HL-60/S4 treated with retinoic acid at 250 ng/mL for 4 days and 3 days (cell line): Measurements from ENCODE around the gene IGSF23.
"Not testable (repeated sequence)": the region's sequence is repeated elsewhere in the genome, so short reads cannot be mapped to it uniquely, and the experiment has no call there.

ENCODE experiments used
- in situ Hi-C: fragments of 300-500 bp; cut with MboI; formaldehyde crosslinking; loops from 2 replicates; pipeline ENCODE4 v1.7.0; 2022; ENCODE audit warnings: low sequenced_read_pairs

Gene IGSF23

DNA sequence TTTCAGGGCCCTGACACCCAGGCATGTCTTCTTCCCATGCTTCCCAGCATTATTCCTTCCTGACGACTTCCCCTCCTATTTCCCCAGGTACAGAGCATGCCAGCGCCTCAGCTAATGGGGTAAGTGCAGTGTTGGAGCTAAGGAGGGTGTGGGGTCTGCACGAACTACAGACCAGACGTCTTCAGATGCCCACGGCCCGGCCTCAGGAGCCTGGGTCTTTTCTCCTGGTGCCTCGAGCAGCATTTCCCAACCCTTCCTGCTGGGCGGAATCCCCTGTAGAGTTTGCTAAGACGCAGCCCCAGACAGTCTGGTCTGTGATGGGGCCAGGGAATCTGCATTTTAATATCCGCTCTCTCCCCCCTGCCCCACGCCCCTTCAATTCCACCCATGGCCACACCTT, 47.8 kb downstream of the IGSF23 start:
- in situ Hi-C loops, result no loop called here

DNA sequence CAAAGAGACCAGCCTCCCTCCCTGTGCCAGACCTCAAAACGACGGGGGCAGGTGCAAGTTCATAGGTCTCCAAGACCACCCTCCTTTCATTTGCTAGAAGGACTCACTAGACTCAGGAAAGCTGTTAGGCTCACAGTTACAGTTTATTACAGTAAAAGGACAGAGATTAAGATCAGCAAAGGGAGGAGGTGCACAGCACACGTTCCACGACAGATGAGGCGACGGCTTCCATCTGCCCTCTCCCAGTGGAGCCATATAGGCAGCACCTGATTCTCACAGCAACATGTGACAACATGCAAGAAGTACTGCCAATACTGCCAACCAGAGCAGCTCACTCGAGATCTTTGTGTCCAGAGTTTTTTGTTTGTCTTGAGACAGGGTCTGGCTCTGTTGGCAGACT, 48.5 kb downstream of the IGSF23 start:
- in situ Hi-C loops, result no loop called here

DNA sequence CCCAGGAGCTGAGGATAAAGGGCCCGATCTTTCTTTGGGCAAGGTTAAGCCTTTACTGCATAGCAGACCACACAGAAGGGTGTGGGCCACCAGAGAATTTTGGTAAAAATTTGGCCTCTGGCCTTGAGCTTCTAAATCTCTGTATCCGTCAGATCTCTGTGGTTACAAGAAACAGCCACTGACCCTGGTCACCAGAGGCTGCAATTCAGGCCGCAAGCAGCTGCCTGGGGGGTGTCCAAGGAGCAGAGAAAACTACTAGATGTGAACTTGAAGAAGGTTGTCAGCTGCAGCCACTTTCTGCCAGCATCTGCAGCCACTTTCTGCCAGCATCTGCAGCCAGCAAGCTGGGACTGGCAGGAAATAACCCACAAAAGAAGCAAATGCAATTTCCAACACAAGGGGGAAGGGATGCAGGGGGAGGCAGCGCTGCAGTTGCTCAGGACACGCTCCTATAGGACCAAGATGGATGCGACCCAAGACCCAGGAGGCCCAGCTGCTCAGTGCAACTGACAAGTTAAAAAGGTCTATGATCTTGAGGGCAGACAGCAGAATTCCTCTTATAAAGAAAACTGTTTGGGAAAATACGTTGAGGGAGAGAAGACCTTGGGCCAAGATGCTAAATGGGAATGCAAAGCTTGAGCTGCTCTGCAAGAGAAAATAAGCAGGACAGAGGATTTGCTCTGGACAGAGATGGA, 49.5 kb downstream of the IGSF23 start:
- in situ Hi-C loops, result no loop called here

DNA sequence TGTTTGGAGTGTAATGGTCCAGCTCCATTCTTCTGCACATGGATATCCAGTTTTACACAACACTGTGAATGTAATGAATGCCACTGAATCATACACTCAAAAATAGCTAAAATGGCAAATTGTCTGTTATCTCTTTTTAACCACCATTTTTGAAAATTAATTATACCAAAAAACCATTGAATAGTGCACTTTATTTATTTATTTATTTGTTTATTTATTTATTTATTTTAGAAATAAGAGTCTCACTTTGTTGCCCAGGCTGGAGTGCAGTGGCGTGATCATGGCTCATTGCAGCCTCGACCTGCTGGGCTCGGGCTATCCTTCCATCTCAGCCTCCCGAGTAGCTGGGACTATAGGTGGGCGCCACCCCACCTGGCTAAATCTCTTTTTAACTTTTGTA, 50.6 kb downstream of the IGSF23 start:
- in situ Hi-C loops, result no loop called here

DNA sequence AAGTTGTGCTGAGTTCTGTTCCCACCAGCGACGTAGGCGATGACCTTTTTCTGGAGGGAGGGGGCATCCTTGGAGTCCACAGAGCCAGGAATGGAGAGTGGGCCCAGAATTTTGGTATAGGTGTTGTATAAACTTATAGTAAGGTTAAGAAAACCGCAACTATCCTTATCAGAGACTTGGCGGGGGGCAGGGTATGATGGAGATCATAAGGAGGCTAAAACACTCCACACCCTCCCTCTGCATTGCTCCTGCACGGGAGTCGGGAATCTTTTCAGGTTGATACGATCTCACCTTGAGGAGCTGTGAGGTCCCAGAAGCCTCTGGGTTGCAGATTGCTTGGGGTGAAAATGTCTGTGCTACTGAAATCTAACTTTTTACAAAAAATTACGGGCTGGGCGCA, 51.6 kb downstream of the IGSF23 start:
- in situ Hi-C loops, result no loop called here

DNA sequence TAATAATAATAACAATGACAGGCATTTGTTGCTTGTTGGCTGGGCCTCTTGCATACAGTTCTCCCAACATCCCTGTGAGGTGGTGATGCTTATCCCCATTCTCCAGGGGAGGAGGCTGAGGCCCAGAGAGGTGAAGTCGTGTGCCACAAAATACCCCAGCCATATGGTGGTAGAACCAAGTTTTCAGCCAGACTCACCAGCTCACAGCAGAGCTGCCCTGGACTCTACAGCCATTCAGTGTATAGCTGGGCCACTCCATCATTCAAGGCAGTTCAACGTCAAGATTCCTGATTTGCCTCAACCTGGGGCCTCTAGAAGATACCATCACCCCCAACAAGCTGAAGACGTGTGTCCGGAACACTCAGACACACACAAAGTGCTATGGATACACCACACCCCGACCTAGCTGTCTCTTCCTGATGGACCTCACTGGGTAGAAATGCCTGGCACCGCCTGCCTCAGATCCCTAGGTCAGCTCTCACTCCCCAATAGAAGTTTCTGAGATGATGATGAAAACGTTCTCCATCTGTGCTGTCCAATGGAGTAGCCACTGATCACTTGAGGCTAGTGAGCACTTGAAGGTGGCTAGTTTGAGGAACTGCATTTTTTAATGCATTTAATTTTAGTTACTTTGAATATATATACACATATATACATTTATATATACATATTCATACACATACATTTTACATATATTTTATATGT, 53.6 kb downstream of the IGSF23 start:
- in situ Hi-C loops, result no loop called here

DNA sequence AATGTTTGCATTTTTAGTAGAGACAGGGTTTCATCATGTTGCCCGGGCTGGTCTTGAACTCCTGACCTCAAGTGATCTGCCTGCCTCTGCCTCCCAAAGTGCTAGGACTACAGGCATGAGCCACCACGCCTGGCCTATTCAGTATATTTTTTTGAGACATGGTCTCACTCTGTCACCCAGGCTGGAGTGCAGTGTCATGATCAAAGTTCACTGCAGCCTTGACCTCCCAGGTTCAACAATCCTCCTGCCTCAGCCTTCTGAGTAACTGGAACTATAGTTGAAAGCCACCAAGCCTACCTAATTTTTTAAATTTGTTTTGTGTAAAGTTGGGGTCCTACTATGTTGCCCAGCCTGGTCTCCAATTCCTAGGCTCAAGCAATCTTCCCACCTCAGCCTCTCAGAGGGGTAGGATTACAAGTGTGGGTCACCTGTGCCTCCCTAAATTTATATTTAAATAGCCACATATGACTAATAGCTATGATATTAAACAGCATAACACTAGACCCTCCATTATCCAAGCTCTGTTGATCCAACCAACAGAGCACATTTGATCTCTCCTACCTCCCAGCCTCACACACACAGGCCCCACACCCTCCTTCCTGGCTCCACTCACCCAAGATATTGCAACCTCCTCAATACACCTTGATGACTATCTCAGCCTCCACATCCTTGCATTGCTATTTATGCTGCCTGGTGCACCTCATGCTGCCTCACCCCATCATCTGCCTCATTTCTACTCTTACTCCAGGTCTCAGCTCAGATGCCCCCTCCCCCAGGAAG, 55.8 kb downstream of the IGSF23 start:
- in situ Hi-C loops, result no loop called here

DNA sequence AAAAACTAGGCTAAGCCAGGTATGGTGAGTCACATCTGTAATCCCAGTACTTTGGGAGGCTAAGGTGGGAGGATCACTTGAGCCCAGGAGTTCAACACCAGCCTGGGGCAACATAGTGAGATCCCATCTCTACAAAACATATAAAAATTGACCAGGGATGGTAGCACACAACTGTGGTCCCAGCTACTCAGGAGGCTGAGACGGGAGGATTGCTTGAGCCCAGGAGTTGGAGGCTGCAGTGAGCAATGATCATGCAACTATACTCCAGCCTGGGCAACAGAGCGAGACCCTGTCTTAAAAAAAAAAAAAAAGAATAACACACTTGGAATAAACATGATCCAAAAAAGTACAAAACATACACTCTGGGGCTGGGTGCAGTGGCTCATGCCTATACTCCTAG, 56.7 kb downstream of the IGSF23 start:
- in situ Hi-C loops, result not testable (repeated sequence)

DNA sequence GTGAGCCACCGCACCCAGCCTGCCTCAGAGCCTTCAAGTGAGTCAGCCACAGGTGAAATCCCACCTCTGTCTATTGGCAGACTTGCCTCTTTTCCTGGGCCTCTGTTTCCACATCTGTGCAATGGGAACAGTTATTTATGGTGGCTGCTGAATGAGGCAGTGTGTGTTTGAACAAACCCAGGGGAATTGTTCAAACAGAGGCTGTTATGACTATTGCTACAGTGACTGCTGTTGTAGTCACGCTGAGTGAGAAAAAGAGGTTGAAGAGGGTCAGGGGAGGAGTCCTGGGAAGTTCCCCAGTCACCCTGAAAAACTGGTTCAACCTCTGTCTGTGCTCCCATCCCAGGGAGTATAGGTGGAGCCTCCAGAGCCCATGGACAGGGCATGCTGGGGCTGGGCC, 58.0 kb downstream of the IGSF23 start, which contains the start of gene CEACAM19:
Gene CEACAM19, plus strand, starts transcription at position 83 of the 400 bp plus-strand sequence. CDS start 450 bp downstream, outside the sequence.
- in situ Hi-C loops, result no loop called here

DNA sequence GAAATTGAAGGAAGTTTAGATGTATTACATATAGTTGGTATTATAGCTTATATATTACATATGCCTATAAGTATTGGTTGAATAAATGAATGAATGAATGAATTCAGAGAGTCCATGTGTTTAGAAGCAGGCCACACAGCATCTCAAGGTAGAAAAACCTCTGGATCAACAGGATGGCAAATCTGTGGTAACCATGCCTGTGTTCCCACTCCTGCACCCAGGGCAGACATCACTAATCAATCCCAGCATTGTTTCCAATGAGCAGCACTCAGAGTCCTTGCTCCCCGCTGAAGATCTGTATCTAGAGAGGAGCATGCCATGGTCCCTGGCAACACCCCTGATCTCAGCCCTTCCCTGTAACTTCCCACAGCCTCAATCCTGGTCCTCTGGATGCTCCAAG, 58.9 kb downstream of the IGSF23 start:
- in situ Hi-C loops, result no loop called here

DNA sequence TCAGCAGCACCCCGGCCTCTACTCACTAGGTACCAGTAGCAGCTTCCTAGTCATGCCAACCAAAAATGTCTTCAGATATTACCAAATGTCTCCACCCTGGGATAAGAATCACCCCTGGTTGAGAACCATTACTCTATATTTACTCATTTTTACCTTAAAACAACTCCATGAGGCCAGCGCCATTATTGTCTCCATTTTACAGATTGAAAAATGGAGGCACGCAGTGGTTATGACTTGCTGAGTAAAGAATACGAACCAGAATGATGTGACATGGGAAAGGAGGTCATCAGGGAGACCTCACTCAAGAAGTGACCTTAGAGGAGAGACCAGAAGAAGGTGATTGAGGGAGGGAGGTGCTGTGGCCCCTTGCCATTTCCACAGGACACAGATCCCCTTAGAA, 60.1 kb downstream of the IGSF23 start:
- in situ Hi-C loops, result no loop called here

DNA sequence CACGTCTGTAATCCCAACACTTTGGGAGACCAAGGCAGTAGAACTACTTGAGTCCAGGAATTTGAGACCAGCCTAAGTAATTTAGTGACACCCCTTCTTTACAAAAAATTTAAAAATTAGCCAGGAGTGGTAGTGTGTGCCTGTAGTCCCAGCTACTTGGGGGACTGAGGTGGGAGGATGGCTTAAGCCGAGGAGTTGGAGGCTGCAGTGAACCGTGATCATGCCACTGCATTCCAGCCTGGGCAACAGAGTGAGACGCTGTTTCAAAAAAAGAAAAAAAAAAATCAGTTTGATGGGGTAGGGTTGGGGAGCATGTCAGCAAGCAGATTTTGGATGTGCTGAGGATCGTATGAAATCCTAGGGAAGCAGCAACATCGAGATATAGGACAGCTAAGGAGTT, 62.2 kb downstream of the IGSF23 start:
- in situ Hi-C loops, result no loop called here

DNA sequence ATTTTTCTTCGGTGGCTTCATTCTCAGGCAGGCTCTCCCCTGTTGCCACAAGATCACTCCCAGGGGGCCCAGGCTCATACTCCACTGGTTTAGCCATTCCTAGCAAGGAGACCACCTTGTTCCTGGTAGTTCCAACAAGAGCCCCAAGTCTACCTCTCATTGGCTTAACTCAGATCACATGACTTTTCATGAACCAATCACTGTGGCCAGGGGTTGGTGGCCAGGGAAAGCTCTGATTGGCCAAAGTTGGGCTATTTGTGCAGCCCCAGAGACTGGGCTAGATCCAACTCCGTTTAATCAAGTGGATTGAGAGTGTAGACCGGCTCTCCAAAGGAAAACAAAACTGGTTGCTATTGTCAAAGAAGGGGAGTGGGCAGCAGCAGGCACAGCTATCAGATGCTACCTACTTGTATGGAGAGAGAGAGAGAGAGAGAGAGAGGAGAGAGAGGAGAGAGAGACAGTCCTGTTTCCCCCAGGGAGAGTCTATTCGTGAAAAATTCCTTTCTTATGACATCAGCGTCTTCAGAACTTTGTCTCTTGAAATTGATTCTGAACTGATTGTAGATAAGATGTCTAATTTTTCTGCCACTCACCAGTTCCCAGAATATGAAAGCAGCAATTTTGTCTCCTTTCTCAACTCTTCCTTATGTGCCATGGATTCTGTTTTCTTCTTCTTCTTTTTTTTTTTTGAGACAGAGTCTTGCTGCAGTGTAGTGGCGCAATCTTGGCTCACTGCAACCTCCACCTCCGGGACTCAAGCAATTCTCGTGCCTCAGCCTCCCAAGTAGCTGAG, 63.9 kb downstream of the IGSF23 start:
- in situ Hi-C loops, result no loop called here

DNA sequence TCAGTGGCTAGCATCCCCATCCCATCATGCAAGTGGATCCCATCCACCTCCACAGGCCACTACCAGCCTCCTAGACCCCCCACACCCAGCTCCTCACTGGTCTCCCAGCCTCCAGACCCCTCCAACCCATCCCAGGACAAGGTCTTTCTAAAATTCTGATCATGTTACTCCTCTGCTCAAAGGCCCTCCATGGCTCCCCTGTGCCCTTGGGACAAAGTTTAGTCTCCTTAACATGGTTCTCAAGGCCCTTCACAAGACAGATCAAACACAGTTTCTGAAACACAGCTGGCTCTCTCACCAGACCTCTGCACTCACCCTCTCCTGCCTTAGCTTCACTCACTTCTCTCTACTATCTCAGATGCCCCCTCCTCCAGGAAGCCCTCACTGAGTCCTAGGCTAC, 67.2 kb downstream of the IGSF23 start:
- in situ Hi-C loops, result no loop called here

DNA sequence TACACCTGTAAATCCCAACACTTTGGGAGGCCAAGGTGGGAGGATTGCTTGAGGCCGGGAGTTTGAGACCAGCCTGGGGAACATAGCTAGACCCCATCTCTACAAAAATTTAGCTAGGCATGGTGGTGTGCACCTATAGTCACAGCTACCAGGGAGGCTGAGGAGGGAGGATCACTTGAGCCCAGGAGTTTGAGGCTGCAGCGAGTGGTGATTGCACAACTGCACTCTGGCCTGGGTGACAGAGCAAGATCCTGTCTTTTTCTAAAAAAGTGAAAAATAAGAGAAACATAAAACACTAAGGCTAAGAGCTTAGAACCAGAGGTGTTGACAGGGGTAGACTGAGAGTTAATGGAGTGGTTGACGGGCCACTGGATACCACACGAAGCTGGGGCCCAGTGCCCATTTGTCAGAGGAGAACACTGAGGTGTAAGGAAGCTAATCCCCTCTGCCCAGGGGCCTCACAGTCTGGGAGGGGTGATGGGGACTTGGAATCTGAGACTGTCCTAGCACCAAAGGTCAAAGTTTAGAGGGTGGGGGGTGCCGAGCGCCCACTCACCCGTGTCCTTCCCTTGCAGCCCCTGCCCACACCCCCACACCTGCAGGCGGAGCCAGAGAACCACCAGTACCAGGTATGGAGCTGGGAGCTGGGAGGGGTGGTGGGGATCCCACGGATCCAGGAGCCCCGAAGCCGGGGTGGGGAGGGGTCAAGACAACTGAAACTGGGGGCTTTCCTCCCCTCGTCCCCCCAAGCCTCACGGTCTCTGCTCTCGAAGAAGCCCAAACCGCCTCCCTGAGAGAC, 68.8 kb downstream of the IGSF23 start:
- in situ Hi-C loops, result no loop called here

DNA sequence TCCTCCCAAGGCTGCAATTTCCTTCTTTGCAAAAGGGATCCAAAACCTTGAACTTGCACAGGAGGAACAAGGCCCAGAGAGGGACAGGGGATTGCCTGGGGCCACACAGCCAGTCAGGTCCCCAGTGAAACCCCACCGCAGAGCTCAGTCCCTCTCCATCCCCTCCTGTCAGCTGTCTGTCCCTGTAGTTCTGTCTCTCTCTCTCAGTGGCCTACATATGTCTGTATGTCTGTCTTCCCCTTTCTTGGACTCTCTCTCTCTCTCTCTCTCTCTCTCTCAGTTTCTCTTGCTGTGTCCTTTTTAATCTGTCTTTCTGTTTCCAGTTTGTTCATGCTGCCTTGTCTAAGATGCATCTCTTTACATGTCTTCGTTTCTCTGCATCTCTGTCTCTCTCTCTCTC, 69.4 kb downstream of the IGSF23 start:
- in situ Hi-C loops, result no loop called here

DNA sequence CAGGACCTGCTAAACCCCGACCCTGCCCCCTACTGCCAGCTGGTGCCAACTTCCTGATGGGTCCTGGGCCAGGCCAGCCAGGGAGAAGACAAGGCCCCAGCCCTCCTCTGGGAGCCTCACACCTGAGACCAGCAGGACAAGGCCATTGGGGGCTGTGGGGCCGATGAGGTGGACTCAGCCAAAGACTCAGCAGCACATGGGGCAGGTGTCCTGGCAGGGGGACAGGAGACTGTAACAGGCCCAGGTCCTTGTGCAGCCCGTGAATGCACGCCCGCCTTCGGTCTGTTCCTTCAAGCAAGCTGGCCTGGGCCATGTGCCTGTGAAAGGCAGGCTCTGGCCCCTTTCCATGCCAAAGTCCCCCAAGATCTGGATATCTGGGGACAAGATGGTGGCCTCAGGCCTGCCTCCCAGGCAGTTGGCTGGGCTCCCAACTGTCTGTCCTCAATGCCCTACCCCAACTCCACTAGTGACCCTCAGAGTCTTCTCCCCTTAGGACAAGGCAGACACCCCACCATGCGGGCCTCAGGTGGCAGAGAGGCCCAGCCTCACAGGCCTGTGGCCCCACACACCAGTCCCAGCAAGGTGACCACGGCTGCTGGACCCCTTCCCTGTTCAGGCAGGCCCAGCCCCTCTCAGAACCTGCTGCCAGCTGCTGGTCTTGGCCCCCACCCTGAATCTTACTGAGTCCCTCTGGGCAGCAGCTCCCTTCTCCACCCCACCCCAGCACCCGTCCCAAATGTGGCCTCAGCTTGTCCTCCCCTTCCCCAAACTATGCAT, 70.3 kb downstream of the IGSF23 start:
- in situ Hi-C loops, result no loop called here

DNA sequence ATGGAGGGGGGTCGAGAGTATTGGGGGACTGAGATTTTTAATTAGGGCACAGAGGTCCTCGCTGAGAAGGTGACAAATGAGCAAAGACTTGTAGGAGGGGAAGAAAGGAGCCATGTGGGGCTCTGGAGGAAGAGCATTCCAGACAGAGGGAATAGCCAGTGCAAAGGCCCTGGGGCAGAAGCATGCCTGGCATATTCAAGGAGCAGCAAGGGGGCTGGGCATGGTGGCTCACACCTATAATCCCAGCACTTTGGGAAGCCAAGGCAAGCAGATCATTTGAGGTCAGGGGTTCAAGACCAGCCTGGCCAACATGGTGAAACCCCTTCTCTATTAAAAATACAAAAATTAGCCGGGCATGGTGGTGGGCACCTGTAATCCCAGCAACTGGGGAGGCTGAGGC, 71.0 kb downstream of the IGSF23 start:
- in situ Hi-C loops, result not testable (repeated sequence)
